Thoracic aorta endothelial cell (primary cell): ENCODE results near the gene ZNF337. TPM values are rescaled to one million over a fixed set of nuclear protein-coding genes. Genes with fewer than 3 reads are reported as not detected.

ENCODE experiments used
- small RNA-seq: library from RNA; depleted of rRNA; stranded (forward); fragments of <200 nt; gene quantifications from one replicate; pipeline ENCODE3, GENCODE V24; 2012
- total RNA-seq: library from RNA; depleted of rRNA; stranded (reverse); fragments of >200 nt; gene quantifications from 2 replicates; pipeline ENCODE4 v1.2.3, GENCODE V29; 2012

Gene ZNF337
- 15.7 and 16.4 TPM in 2 replicates for total RNA-seq

GRCh38 chr20:25696371-25697131 lies at the start of gene ZNF337:
Gene ZNF337, minus strand, starts transcription at chr20:25696853. Its CDS starts 10,436 bp downstream, at chr20:25686417.

Small RNAs within 50 kb of the gene (small RNA-seq; reads per million reads assigned to genes)
- gene RN7SL594P: not detected

Other genes with a start within 250 kb of the ZNF337 start
- gene NINL, start 111.3 kb downstream of the ZNF337 start, total RNA-seq: 9.3 and 12.5 TPM in 2 replicates
- gene NANP, start 72.8 kb downstream of the ZNF337 start, total RNA-seq: 12.8 and 12.9 TPM in 2 replicates